Dermis microvascular lymphatic vessel endothelial cell (primary cell): ENCODE data around the gene EEIG2. TPM values are rescaled to one million over a fixed set of nuclear protein-coding genes. Genes with fewer than 3 reads are reported as not detected.
A peak's percentile ranks its signal among the peaks of the same experiment; 100 is the strongest.
"Not testable (repeated sequence)": the region's sequence is repeated elsewhere in the genome, so short reads cannot be mapped to it uniquely, and the experiment has no call there.

Source experiments
- DNase-seq, 2 donors: peaks; one replicate each; pipeline versions ENCODE4 v3.0.0 to v3.0.0-alpha.2; 2010; ENCODE audit warnings: low read depth in 2 of 2
- total RNA-seq: library from RNA; depleted of rRNA; stranded (reverse); fragments of >200 nt; gene quantifications from 2 replicates; pipeline ENCODE4 v1.2.1, GENCODE V29; 2014

The EEIG2 gene
- 1.9 and 3.2 TPM in 2 replicates for total RNA-seq

GRCh38 chr1:108559215-108560186 lies at the start of gene EEIG2:
EEIG2 (plus strand) TSS chr1:108560100; CDS start chr1:108560429, 329 bp downstream.
- DNase-seq, result peak in 1 of 2 donors; percentile 77

GRCh38 chr1:108511764-108512163 lies 48.1 kb upstream of the EEIG2 start:
- DNase-seq, result no peak

GRCh38 chr1:108512239-108513043 lies 47.5 kb upstream of the EEIG2 start:
- peak; percentile 26 to 44 for DNase-seq

GRCh38 chr1:108513044-108513415 lies 46.9 kb upstream of the EEIG2 start:
- DNase-seq, result no peak

- not testable (repeated sequence) for DNase-seq
Observed at GRCh38 chr1:108513914-108514313, 46.0 kb upstream of the EEIG2 start.

GRCh38 chr1:108517301-108517897 lies 42.5 kb upstream of the EEIG2 start:
- DNase-seq, result not testable (repeated sequence)

GRCh38 chr1:108521990-108522393 lies 37.9 kb upstream of the EEIG2 start:
- DNase-seq, result no peak

- no peak for DNase-seq
Observed at GRCh38 chr1:108523829-108524228, 36.1 kb upstream of the EEIG2 start.

- no peak for DNase-seq
Observed at GRCh38 chr1:108524676-108525075, 35.2 kb upstream of the EEIG2 start.

GRCh38 chr1:108527135-108527534 lies 32.8 kb upstream of the EEIG2 start:
- no peak for DNase-seq

- no peak for DNase-seq
Observed at GRCh38 chr1:108527837-108528236, 32.1 kb upstream of the EEIG2 start.

- DNase-seq, result no peak
Observed at GRCh38 chr1:108531444-108531843, 28.5 kb upstream of the EEIG2 start.

- DNase-seq, result no peak
Observed at GRCh38 chr1:108532730-108533129, 27.2 kb upstream of the EEIG2 start.

- DNase-seq, result no peak
Observed at GRCh38 chr1:108533351-108534083, 26.4 kb upstream of the EEIG2 start.

- no peak for DNase-seq
Observed at GRCh38 chr1:108534759-108535158, 25.1 kb upstream of the EEIG2 start.

GRCh38 chr1:108535315-108535897 lies 24.5 kb upstream of the EEIG2 start:
- DNase-seq, result not testable (repeated sequence)

GRCh38 chr1:108536021-108536420 lies 23.9 kb upstream of the EEIG2 start:
- DNase-seq, result not testable (repeated sequence)

GRCh38 chr1:108536791-108537190 lies 23.1 kb upstream of the EEIG2 start:
- not testable (repeated sequence) for DNase-seq

GRCh38 chr1:108537976-108538375 lies 21.9 kb upstream of the EEIG2 start:
- DNase-seq, result no peak

- DNase-seq, result no peak
Observed at GRCh38 chr1:108540977-108541376, 18.9 kb upstream of the EEIG2 start.

GRCh38 chr1:108541861-108542260 lies 18.0 kb upstream of the EEIG2 start:
- no peak for DNase-seq
